ENCODE measurements around the gene KCNK2.

KCNK2 gene

DNA sequence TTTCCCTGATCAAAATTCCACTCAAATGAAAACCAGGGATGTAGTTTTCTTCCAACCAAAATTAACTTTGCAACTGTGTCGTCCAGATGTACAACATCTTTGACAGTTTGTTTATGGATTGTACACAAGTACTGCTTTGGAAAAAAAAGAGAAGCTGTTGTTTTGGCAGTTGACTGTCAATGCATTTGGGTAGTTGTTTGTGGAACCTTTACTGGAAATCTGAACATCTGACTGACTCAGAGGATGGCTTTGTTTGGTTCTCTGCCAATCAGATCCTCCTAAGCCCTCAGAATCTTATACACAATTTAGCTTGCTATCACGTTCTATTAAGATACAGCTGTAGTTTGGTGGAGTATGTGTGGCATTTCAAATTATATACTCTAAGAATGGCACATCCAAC, 195.0 kb downstream of the KCNK2 start:
- Mint-ChIP-seq H3K4me1 (no peaks in the 10 kb centered on the region), H3K27ac (no peak overlapping the region), H3K4me3 (no peak overlapping the region), H3K9me3 (peaks cover under 1% of the 10 kb centered on the region), H3K36me3 (ENCODE audit: low read depth) (no peaks in the 10 kb centered on the region), H3K27me3 (no peaks in the 10 kb centered on the region)
- ATAC-seq (no peak), DNase-seq (no peak)

DNA sequence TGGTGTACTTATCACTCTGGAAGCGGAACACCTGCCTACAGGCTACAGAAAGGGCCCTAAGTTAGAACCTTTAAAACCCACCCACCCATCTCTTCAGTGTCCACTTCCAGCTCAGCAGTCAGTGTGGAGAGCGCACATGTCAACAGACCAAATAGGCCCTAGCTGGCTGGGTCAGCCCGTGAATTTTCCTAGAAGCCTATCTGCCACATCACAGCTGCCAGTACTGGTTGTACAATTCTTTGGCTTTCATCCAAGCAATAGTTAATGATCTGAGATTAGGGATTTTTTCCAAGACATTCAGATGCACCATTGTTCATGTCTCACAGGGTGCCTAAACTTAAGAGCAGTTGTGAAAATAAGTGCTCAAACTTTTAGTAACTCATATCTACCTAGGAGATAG, 197.1 kb downstream of the KCNK2 start:
- Mint-ChIP-seq H3K27me3 (no peaks in the 10 kb centered on the region), H3K4me3 (no peak overlapping the region), H3K4me1 (no peaks in the 10 kb centered on the region), H3K36me3 (ENCODE audit: low read depth) (no peaks in the 10 kb centered on the region), H3K9me3 (no peaks in the 10 kb centered on the region), H3K27ac (no peak overlapping the region)
- DNase-seq (no peak), ATAC-seq (no peak)

DNA sequence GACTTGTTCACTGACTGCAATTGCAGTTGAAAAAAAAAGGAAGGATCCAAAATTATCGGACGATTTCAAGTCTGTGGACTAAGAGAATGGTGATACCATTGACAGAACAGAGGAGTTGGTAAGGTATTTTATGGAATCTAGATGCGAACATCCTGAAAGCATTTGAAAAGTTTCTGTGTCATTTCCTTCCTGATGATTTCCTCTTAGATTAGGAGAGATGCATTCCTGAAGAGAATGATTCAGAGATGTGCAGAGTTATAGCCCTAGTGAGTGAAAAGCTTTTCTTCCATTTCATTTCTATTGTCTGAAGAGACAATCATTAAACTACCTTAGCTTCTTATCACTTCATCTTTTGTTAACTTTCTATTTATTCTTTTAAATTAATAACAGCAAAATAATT, 200.0 kb downstream of the KCNK2 start:
- Mint-ChIP-seq H3K4me3 (no peak overlapping the region), H3K4me1 (no peaks in the 10 kb centered on the region), H3K27me3 (no peaks in the 10 kb centered on the region), H3K9me3 (no peaks in the 10 kb centered on the region), H3K36me3 (ENCODE audit: low read depth) (no peaks in the 10 kb centered on the region), H3K27ac (no peak overlapping the region)
- ATAC-seq (no peak), DNase-seq (no peak)

DNA sequence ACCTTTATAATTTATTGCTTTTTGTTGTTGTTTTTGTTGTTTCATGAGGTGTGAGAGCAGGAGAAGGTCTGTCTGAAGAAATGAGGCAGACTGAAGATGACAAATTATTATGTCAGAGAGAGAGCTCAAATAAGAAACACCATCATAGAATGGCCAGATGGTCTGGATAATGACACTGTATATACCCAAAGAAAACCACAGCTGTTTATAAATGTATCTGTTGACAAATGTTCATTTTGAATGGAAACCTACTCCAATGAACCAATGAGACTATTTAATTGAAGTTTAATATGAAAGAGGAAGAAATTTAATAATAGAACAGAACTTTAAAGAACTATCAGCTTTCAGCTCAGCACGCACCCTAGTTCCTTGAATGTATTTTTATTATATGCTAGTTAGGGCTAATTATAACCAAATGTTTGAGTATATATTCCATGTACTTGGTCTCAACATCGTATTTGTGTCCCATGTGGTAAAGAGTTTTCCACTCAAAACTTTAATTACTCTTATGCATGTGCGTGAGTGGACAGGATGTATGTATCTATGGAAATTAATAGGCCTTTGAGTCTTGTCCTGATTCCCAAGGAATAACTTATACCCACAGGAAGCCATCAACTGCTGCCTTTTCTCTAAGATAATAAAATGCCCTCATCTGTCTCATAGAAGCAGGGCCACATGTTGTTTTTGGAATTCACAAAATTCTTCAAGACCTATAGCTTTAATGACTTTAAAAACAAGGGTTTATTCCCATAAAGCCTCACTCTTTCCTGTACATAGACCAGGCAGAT, 202.7 kb downstream of the KCNK2 start:
- H3K4me3 Mint-ChIP-seq = no peak overlapping the region

More for the DNA sequence above, 202.7 kb downstream of the KCNK2 start:
- H3K4me1 Mint-ChIP-seq = no peaks in the 10 kb centered on the region
- no peaks in the 10 kb centered on the region for H3K27me3 Mint-ChIP-seq
- H3K9me3 Mint-ChIP-seq = no peaks in the 10 kb centered on the region
- ATAC-seq (no peak), DNase-seq (no peak)
- no peaks in the 10 kb centered on the region for H3K36me3 Mint-ChIP-seq (ENCODE audit: low read depth)
- no peak overlapping the region for H3K27ac Mint-ChIP-seq
